GM10266 (cell line): ENCODE measurements around the gene PACRG.

Source experiments
- DNase-seq: peaks from one replicate; pipeline ENCODE4 v3.0.0; 2012; ENCODE audit errors: extremely low spot score
- TF ChIP-seq, protein P1 (sequence below): IDR thresholded peaks from 2 replicates; pipeline ENCODE4 v1.5.1; 2012; ENCODE audit warnings: mild to moderate bottlenecking, low read depth; ENCODE audit not compliant: control insufficient read depth, insufficient read depth; ENCODE audit errors: missing control alignments

The PACRG gene

DNA sequence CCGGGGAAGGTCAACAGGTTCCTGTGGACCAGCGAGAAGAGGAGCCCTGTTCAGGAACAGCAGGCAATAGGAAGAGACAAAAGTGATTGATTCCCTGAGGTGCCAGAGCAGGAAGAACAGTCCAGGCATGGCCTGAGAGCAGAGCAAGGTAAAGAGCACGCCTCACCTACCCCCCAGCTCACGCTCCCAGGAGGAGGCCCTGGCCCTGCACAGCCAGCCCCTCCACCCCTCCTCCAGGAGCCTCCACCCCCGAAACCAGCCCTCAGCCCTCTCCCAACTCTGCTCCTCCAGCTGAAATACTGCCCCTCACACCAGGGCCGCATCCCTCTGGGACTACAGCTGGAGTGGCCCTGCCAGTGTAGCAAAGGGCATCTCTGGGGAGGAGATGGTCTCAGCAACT is 504.9 kb downstream of the PACRG start:
- TF ChIP-seq, protein P1, sequence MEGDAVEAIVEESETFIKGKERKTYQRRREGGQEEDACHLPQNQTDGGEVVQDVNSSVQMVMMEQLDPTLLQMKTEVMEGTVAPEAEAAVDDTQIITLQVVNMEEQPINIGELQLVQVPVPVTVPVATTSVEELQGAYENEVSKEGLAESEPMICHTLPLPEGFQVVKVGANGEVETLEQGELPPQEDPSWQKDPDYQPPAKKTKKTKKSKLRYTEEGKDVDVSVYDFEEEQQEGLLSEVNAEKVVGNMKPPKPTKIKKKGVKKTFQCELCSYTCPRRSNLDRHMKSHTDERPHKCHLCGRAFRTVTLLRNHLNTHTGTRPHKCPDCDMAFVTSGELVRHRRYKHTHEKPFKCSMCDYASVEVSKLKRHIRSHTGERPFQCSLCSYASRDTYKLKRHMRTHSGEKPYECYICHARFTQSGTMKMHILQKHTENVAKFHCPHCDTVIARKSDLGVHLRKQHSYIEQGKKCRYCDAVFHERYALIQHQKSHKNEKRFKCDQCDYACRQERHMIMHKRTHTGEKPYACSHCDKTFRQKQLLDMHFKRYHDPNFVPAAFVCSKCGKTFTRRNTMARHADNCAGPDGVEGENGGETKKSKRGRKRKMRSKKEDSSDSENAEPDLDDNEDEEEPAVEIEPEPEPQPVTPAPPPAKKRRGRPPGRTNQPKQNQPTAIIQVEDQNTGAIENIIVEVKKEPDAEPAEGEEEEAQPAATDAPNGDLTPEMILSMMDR, result no peak
- no peak for DNase-seq

- TF ChIP-seq, protein P1, result no peak
These were observed 509.3 kb downstream of the PACRG start for GRCh38 chr6:163237110-163237509.

GRCh38 chr6:163239572-163240340 is 512.0 kb downstream of the PACRG start:
- DNase-seq, result no peak
- TF ChIP-seq, protein P1, result no peak

More at GRCh38 chr6:163237110-163237509, 509.3 kb downstream of the PACRG start:
- no peak for DNase-seq

DNA sequence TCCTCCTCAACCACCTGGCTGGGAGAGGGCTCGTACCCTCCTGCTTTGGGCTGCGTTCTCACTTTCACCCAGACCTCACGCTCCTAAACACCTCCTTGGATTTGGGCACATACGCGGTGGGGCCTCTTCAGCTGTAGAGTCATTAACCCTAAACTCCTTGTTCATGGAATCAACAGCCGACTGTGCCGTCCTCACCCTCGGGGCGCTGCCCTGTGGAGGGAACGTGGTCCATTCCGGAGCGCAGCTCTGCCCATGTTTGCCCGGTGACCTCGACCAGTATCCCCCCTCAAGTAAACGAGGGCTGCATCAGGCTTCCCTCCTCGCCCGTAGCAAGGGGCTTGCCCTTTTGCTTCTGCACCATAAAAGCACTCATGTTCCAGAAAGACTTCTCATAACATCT is 512.8 kb downstream of the PACRG start:
- no peak for DNase-seq
- TF ChIP-seq, protein P1, result no peak

DNA sequence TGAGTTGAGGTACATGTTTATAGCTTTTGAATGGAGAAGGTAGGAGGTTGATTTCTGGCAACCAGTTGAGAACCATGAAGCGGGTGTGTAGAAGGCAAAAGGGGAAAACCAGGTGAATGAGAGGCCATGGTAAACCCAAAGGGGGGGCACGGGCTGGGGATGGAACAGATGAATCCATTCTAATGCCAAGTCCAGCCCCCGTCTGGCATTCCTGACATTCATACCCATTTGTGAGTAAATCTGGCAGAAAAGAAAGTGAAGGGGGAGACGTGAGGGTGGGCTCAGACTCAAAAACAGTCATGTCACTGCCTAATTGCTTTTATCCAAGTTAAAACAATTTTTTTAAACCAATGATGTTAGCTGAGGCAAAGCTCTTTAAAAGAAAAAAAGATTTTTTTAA is 513.9 kb downstream of the PACRG start:
- TF ChIP-seq, protein P1, result no peak
- no peak for DNase-seq

GRCh38 chr6:163243083-163243482 is 515.3 kb downstream of the PACRG start:
- DNase-seq, result no peak
- TF ChIP-seq, protein P1, result no peak

DNA sequence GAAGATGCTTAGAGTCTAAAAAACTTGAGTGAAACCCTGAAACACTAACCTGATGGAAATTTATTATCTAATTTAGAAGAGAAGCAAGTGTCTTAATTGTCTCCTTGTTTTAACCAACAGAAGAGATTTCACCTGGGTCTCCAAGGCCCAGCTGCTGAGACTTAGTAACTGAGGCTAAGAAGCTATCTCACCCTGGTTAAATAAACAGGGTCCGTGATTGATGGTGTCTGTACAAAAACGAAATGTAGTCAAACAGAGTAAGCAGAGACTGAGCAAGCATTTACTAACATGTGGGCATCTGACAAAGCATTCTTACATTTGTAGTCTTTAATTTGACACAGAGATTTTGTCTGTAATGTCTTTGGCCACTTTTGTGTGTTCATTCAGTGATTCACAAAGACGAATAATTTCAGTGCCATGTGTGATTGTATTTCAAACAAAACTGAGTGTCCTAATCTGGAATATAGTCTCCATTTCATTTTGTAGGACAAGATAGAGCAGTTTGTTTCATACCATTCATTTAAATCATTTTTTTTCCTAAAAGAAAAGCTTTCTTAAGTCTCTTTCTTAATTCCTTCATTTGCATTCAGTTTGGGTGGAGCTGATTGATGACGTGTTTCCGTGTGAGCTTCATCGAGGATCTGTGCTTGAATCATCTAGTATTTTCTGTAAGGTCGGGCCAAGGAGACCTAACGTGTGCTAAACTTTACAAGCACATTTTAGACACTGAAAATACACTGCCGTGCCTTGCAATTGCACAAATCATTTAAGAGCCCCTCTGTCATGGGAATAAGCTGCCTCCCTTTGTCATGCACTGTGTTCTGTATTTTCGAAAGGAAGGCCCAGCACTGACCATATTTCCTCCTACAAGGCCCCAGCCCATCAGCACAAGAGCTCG is 516.2 kb downstream of the PACRG start:
- TF ChIP-seq, protein P1, result no peak
- no peak for DNase-seq
